Measurements from ENCODE around the gene PTPRN2. TPM values are rescaled to one million over a fixed set of nuclear protein-coding genes. Genes with fewer than 3 reads are reported as not detected.

Gene PTPRN2
- total and polyA plus RNA-seq, 7 donors = 0.47 to 0.82 (median 0.51) TPM

DNA sequence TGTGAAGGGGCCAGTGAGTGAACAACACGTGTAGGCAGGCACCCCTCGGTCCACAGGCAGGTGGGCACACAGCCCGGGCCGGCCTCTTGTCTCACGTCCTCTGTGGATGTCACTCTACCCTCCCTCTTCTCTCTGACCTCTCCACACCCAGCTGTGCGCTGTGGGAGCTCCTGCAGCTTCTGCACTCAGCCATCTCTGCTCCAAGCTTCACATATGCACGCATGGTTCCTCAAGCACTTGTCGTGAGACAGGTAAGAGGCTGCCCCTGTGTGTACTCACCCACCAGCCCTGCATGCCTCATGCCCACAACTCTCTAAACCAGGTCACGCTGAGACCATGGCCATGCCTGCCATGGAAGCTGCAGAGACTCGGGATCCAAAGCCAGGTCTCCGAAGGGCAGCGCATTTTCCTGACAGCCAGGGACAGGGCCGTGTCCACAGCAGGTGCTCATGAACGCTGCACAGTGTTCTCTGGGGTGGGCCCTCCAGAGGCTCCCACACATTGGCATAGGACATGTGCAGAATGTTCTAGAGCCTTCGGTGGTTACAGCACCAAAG is 477.5 kb downstream of the PTPRN2 start:
- intact Hi-C loops (cut with DNase I) = no loop called here
- Histone ChIP-seq H3K4me3 (no peak overlapping the region), H3K27me3 (ENCODE audit: insufficient read depth in 3 of 3, low read length in 2 of 3) (no peaks in the 10 kb centered on the region), H3K9me3 (no peaks in the 10 kb centered on the region), H3K27ac (no peak overlapping the region), H3K4me1 (no peaks in the 10 kb centered on the region), H3K36me3 (ENCODE audit: insufficient read depth in 1 of 2, low read depth in 1 of 2) (no peaks in the 10 kb centered on the region)
- TF ChIP-seq, protein P1, sequence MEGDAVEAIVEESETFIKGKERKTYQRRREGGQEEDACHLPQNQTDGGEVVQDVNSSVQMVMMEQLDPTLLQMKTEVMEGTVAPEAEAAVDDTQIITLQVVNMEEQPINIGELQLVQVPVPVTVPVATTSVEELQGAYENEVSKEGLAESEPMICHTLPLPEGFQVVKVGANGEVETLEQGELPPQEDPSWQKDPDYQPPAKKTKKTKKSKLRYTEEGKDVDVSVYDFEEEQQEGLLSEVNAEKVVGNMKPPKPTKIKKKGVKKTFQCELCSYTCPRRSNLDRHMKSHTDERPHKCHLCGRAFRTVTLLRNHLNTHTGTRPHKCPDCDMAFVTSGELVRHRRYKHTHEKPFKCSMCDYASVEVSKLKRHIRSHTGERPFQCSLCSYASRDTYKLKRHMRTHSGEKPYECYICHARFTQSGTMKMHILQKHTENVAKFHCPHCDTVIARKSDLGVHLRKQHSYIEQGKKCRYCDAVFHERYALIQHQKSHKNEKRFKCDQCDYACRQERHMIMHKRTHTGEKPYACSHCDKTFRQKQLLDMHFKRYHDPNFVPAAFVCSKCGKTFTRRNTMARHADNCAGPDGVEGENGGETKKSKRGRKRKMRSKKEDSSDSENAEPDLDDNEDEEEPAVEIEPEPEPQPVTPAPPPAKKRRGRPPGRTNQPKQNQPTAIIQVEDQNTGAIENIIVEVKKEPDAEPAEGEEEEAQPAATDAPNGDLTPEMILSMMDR (IDR thresholded peaks at IDR 0.05) = no peak
- ATAC-seq (no peak), DNase-seq (no peak)
- WGBS, 3 donors = 85 to 91% (median 87%) methylated on average over 12 to 15 of the region's 15 CpGs

GRCh38 chr7:158109364-158110033 is 478.1 kb downstream of the PTPRN2 start:
- no peak for ATAC-seq
- 75 to 83% (median 80%) methylated on average over 12 of the region's 12 CpGs for WGBS, 3 donors
- no peak for DNase-seq
- Histone ChIP-seq H3K27ac (no peak overlapping the region), H3K9me3 (no peaks in the 10 kb centered on the region), H3K36me3 (ENCODE audit: insufficient read depth in 1 of 2, low read depth in 1 of 2) (no peaks in the 10 kb centered on the region), H3K27me3 (ENCODE audit: insufficient read depth in 3 of 3, low read length in 2 of 3) (peaks cover 0 to 2% (median 0%) of the 10 kb centered on the region in 3 donors), H3K4me1 (no peaks in the 10 kb centered on the region), H3K4me3 (no peak overlapping the region)
- intact Hi-C loops (cut with DNase I) = no loop called here
- TF ChIP-seq, protein P1 (IDR thresholded peaks at IDR 0.05) = no peak

DNA sequence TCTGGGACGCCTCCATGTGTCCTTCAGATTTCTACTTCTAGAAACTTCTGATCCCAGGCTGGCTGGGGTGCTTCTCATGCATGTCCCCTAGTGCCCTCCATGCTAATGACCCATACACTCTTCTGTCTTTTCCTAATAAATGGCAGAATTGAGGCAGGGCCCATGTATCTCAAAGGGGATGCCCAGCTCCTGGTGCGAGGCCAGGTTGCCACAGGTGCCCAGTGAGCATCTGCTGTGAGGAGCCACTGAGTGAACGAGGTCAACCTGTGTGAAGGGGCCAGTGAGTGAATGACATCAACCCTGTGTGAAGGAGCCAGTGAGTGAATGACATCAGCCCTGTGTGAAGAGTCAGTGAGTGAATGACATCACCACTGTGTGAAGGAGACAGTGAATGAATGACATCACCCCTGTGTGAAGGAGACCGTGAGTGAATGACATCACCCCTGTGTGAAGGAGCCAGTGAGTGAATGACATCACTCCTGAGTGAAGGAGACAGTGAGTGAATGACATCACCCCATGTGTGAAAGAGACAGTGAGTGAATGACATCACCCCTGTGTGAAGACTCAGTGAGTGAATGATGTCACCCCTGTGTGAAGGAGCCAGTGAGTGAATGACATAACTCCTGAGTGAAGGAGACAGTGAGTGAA is 478.9 kb downstream of the PTPRN2 start:
- no peaks in the 10 kb centered on the region for H3K9me3 ChIP-seq
- intact Hi-C loops (cut with DNase I) = no loop called here
- H3K4me1 ChIP-seq = no peaks in the 10 kb centered on the region
- H3K27ac ChIP-seq = no peak overlapping the region
- TF ChIP-seq, protein P1 (IDR thresholded peaks at IDR 0.05) = no peak
- no peaks in the 10 kb centered on the region for H3K36me3 ChIP-seq (ENCODE audit: insufficient read depth in 1 of 2, low read depth in 1 of 2)
- no peak overlapping the region for H3K4me3 ChIP-seq
- H3K27me3 ChIP-seq (ENCODE audit: insufficient read depth in 3 of 3, low read length in 2 of 3) = peaks cover 0 to 2% (median 0%) of the 10 kb centered on the region in 3 donors
- DNase-seq (no peak), ATAC-seq (no peak)
- WGBS, 3 donors = 74 to 78% (median 77%) methylated on average over 4 of the region's 4 CpGs

- intact Hi-C loops (cut with DNase I) = no loop called here
- H3K9me3 ChIP-seq = no peaks in the 10 kb centered on the region
- H3K27me3 ChIP-seq (ENCODE audit: insufficient read depth in 3 of 3, low read length in 2 of 3) = peaks cover 0 to 2% (median 0%) of the 10 kb centered on the region in 3 donors
- TF ChIP-seq, protein P1 (IDR thresholded peaks at IDR 0.05) = no peak
- H3K4me1 ChIP-seq = no peaks in the 10 kb centered on the region
- H3K27ac ChIP-seq = no peak overlapping the region
- DNase-seq = no peak
- no peak for ATAC-seq
- H3K36me3 ChIP-seq (ENCODE audit: insufficient read depth in 1 of 2, low read depth in 1 of 2) = no peaks in the 10 kb centered on the region
- 70 to 84% (median 79%) methylated on average over 2 of the region's 2 CpGs for WGBS, 3 donors
- H3K4me3 ChIP-seq = no peak overlapping the region
Observed at GRCh38 chr7:158107806-158108205, 479.8 kb downstream of the PTPRN2 start.

All from psoas muscle (tissue), 8 donors.